ENCODE results near the gene PCMTD2.
"Not testable (repeated sequence)": the region's sequence is repeated elsewhere in the genome, so short reads cannot be mapped to it uniquely, and the experiment has no call there.

Gene PCMTD2

GRCh38 chr20:64224351-64225170 lies 31.0 kb upstream of the PCMTD2 start:
- DNase-seq (ENCODE audit: low read depth), result no peak

GRCh38 chr20:64225171-64225595 lies 30.4 kb upstream of the PCMTD2 start:
- no peak for DNase-seq (ENCODE audit: low read depth)

- no peak for DNase-seq (ENCODE audit: low read depth)
Observed at GRCh38 chr20:64225828-64226598, 29.5 kb upstream of the PCMTD2 start.

- DNase-seq (ENCODE audit: low read depth), result no peak
Observed at GRCh38 chr20:64226686-64227580, 28.6 kb upstream of the PCMTD2 start.

DNA sequence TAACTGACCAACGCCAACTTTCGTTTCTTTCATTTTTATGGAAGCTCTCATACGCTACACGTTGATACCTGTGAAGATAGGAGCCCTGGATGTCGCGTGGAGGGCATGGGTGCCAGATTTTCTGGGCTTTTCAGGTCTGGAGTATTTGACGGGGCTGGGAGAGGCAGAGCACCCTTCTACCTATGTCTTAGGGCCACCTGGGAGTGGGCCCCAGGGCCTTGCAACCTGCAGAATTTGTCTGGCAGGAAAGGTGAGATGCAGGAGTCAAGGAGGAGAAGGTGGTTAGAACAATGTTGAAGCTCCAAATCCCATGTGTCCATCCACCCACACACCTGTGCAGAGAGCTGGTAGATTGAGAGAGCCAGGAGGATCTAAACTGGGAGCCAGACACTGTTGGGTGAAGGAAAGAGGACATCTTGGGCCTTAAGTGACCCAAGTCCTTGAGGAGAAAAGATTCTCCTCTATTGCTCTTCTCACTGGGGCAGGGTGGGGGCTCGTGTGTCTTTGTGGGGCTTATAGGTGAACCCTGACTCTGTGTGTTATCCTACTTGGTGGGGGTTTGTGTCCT lies 27.4 kb upstream of the PCMTD2 start:
- no peak for DNase-seq (ENCODE audit: low read depth)

GRCh38 chr20:64228751-64229506 lies 26.6 kb upstream of the PCMTD2 start:
- no peak for DNase-seq (ENCODE audit: low read depth)

- no peak for DNase-seq (ENCODE audit: low read depth)
Observed at GRCh38 chr20:64229507-64230061, 26.0 kb upstream of the PCMTD2 start.

DNA sequence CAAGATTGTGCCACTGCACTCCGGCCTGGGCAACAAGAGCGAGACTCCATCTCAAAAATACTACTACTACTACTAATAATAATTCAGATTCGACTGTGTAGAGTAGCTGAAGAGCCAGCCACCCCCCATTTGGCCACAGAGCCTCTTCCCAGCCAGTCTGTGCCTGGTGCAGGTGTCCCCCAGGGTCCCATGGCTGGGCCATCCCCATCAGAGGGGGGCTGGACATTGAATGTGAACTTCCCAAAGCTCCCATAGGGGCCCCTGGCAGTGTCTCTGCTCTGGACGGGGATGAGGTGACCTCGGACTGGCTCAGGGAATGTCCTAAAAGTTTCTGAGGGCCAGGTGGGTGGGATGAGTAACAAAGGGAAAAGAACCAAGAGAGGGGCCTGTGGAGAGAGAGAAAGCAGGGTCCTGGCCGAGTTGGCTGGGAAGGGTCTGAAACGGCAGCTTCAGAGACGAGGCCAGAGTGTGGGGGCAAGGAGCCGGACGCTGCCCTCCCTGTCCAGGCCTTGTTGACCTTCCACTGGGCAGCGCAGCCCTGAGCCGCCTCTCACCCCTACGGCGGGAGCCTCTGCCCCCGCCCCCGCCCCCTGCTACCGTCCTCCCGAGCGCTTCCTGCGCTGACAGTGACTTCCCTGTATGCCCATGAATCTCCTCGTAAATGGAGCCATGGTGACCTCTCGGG lies 24.9 kb upstream of the PCMTD2 start:
- no peak for DNase-seq (ENCODE audit: low read depth)

- no peak for DNase-seq (ENCODE audit: low read depth)
Observed at GRCh38 chr20:64231621-64232550, 23.7 kb upstream of the PCMTD2 start.

DNA sequence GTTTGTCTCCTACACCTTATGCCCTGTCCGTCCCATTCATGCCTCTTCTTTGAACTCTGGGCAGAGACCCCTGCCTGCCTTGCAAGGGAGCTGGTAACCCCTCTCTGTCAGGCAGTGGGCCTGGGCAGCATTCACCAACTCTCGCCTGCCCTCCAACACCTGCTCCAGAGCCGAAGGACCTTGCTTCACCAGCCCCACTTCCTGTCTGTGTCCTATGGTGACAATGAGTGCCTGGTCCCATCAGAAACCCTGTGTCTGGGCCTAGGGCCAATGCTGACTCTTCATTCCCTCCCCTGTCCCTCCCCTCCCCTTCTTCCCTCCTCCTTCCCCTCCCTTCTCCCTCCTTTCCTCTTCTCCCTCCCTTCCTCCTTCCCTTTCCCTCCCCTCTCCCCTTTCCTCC lies 22.8 kb upstream of the PCMTD2 start:
- DNase-seq (ENCODE audit: low read depth), result no peak

- no peak for DNase-seq (ENCODE audit: low read depth)
Observed at GRCh38 chr20:64233725-64234124, 21.8 kb upstream of the PCMTD2 start.

GRCh38 chr20:64234291-64234791 lies 21.2 kb upstream of the PCMTD2 start:
- no peak for DNase-seq (ENCODE audit: low read depth)

DNA sequence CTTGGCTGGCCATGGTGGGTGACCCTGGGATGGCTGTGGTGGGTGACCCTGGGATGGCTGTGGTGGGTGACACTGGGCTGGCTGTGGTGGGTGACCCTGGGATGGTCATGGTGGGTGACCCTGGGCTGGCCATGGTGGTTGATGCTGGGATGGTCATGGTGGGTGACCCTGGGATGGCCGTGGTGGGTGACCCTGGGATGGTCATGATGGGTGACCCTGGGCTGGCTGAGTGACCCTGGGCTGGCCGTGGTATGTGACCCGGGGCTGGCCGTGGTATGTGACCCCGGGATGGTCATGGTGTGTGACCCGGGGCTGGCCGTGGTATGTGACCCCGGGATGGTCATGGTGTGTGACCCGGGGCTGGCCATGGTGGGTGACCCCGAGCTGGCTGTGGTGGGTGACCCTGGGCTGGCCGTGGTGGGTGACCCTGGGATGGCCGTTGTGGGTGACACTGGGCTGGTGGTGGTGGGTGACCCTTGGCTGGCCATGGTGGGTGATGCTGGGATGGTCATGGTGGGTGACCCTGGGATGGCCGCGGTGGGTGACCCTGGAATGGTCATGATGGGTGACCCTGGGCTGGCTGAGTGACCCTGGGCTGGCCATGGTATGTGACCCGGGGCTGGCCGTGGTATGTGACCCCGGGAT lies 20.5 kb upstream of the PCMTD2 start:
- not testable (repeated sequence) for DNase-seq (ENCODE audit: low read depth)

- DNase-seq (ENCODE audit: low read depth), result no peak
Observed at GRCh38 chr20:64236137-64237088, 19.1 kb upstream of the PCMTD2 start.

- DNase-seq (ENCODE audit: low read depth), result no peak
Observed at GRCh38 chr20:64237316-64237715, 18.2 kb upstream of the PCMTD2 start.

- DNase-seq (ENCODE audit: low read depth), result no peak
Observed at GRCh38 chr20:64238115-64238825, 17.3 kb upstream of the PCMTD2 start.
